GM19468 (cell line): ENCODE data around the gene DCHS2.

Experiments
- ATAC-seq: cut with Tn5 transposase; IDR thresholded peaks from one replicate; pipeline ENCODE4 v1.9.1; 2021; ENCODE audit warnings: mild to moderate bottlenecking, moderate library complexity, moderate number of reproducible peaks; ENCODE audit not compliant: unreplicated experiment; ENCODE audit errors: extremely low read depth

The DCHS2 gene

DNA sequence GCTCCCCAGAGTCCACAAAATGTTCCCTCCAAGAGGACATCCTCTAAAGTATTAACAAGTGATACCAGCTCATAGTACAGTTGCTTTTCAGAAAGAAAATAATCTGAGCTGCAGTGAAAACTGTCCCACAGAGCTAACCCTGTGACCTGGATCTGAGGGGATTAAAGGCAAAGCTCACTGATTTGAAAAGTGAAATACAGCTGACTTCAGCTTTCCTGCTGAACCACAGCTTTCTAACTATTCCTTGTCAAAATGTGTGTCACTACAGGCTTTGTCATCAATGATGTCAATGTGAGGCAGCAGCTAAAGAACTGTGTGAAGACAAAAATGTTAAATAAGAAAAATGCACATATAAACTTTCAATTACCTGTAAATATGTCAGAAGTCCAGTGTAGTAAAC, 36.9 kb downstream of the DCHS2 start:
- no peak for ATAC-seq

DNA sequence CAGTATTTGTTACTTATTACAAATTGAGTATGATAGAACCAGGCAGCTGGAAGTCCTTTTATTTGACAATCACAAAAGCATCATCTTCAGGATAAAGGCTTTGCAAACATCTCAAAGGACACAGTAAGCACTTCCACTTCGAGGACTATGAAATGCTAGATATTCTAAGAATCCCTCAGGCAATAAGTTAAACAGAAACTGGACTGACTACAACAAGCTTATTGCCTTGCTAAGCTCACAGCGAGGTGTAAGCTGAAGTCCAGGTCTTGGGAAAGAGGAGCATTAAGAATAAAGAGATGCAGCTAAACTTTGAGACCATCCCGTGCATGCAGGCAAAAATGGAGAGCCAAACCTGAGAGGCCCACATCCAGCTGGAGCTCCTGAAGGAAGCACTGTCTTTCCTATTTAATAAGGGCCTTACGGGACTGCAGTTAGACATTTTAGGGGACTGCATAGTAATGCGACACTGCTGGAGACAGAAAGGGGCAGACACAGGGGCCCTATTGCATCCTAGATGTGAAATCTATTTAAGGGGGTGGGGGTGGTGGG, 38.7 kb downstream of the DCHS2 start:
- ATAC-seq: no peak

DNA sequence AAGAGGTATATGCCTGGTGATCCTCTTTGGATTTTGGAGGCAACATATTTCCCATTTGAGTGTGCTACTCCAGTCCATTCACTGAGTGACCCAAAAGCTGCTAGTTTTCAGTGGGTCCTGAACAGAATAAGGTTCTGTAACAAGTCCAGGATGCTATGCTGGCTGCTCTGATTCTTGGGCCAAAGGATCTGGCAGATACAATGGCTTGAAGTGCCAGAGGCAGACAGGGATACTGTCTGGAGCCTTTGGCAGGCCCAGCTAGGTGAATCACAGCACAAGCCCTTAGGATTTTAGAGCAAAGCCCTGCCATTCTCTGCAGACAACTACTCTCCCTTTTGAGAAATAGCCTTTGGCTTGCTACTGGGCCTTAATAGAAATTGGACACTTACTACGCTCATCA, 40.6 kb downstream of the DCHS2 start:
- ATAC-seq: no peak

DNA sequence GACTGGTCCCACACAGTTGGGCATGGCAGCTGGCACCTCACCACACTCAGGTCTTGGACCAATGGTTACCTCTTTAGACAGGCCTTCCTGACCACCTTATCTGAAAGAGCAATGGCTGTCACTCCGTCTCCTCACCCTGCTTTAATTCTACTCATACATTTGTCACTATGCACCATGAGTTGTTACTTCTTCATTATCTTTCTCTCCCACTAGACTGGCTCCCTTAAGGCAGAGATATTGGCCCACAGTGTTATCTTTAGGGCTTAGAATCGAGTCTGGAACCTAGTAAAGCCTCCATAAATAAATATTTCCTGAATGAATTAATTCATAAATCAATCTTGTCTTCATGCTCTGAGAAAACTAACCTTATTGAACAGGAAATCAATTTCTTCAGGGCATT, 46.6 kb downstream of the DCHS2 start:
- no peak for ATAC-seq

DNA sequence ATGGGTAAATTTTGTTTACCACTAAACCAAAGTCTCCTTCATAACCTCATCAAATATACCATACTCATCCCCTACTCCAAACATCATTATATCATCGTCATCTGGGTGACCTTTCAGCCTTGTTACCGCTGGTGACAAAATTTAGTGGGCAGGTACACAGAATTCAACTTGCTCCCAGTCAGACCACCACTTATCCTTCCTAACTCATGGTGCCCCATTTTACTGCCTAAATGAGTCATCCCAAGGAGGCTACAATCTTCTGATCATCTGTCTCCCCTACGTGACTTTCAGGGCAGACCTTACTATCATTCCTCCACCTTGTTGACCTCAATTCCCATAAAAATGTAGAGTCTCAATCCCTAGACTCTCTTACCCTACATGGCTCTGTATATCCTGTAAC, 49.6 kb downstream of the DCHS2 start:
- no peak for ATAC-seq

DNA sequence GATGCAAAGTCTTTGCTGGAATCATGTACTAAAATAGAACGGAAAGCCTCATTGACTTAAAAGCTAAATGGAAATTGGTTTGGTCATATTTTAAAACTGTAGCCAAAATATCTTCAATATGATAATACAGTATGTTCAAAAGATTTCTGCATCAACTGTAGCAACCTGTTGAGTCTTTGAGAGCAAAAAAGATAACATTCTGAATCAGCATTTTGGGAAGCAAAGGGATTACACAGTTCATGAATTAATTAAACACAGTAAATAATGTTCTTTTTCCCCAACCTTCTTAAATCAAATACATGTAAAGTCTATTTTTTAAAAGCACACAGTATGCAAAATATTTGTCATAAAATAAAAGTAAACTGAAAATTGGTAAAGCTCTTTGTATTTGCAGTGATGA, 50.5 kb downstream of the DCHS2 start:
- ATAC-seq: no peak

DNA sequence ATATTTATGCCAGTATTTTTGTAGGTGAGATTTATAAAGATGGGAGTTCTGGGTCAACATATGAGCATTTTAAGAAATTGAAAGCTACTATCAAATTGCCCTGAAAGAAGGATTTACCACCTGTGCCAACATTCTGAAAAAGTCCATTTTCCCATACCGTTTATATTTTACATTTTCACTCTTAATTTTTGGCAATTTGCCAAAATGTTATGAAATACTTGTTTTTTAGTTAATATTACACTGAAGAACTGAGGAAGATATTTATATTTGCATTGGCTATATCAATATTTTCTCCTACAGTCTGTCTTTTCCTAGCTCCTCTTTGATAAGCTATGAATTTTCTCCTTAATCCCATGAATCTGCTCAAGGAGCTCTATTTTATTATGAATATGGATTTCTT, 52.4 kb downstream of the DCHS2 start:
- no peak for ATAC-seq

DNA sequence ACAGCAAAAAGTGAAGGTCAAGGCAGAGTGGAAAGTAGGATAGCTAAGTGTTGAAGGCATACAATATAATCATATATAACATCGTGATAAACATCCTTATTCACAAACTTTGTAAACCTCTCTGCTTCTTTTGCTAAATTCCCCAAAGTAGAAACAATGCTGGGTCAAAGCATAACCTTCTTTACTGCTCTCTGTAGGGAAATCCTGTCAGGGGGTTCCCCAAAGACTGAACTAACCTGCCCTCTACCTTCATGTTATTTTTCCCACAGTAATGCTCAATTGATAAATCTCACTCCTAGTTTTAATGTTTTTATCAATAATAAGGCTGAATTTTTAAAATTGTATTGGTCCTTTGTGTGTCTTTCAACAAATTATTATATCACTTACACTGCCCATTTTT, 55.7 kb downstream of the DCHS2 start:
- peak; percentile 35 for ATAC-seq

DNA sequence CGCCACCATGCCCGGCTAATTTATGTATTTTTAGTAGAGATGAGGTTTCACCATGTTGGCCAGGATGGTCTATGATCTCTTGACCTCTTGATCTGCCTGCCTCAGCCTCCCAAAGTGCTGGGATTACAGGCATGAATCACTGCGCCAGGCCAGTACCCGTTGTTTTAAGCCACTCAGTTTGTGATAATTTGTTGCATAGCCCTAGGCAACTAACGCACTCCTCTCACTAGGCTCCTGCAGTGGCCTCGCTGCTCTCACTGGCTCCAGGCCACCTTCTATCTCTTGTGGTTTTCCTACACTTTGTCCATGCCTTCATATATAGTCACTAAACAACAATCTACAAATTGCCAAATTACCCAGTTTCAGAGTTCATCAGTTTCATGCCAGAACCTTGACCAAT, 58.1 kb downstream of the DCHS2 start:
- no peak for ATAC-seq

DNA sequence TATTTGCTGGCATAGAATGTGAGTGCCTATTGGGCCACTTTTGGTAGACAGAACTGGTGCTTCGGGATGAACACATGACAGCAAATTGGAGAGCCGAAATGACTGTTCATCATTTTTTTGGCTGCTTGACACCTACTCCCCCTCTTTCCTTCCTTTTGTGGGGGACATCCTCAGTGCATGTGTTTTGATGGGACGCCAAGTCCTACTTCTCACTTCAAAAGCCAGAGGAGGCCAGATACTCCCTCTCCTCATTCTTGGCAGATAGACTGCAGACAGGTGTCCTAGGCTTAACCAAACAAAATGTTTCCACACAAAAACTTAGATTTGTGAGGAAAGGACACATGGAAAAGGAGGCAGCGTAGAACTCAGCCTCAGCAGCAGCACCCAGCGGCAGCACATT, 62.4 kb downstream of the DCHS2 start:
- no peak for ATAC-seq

DNA sequence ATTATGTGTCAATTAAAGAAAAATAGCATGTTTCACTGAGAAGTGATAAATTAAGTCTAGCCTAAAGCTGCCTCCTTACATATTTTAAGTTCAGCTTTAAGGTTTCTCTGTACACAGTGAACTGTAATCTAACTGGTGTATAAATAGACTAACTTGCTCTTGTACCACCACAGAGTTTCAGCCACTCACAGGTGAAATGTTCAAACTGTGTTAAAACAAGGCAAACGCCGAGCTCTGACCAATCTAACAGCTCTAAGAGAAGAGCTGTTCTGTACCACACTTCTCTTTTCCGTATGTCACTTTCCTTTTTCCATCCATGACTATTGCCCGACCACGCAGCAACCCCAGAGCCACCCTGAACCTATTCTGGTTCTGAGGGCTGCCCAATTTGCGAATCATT, 64.5 kb downstream of the DCHS2 start:
- ATAC-seq: no peak

DNA sequence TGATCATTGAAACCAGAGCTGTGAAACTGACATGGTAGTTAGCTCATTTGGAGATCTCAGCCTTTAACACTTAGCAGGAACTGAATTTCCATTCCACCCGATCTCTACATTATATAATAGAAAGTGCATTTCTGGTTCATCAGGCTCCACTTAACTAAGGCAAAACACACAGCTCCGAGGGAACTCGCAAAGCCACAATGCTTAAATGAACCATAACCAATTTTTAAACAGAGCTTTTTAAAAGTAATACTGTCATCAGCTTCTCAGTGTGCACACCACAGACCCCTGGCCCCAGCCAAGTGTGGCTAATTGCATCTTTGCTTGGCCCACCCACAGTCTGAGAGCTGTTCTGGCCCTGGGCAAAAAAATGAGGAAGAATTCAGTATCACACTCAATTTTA, 66.1 kb downstream of the DCHS2 start:
- ATAC-seq: no peak

DNA sequence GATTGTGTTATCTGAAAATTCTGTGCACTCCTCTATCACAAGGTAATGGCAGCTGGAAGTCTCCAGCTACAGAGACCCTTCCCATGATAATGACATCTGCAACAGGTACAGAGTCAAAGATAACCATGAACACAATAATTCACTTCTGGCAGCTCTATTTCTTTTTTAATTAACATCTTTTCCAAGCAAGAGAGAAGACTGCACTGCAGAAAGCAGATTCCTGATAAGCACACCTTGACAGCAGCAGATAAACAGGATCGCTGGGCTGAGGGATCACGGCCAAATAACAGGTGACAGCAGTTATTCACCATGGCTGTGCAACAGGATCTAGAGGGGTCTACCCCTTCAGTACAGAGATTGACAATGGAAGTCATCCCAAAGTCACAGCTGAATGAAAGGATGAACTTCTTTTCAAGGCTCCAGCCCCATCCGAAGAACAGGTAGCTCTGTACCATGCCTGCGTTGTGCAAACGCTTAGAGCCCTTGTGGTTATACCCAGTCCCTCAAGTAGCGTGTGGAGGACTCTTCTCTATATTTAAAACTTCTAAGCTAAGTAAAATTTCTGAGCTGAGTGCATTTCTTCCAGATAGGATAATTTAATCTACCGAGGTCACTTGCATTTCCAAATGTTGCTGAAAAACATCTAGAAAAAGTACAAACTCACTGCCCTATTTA, 66.7 kb downstream of the DCHS2 start:
- no peak for ATAC-seq

DNA sequence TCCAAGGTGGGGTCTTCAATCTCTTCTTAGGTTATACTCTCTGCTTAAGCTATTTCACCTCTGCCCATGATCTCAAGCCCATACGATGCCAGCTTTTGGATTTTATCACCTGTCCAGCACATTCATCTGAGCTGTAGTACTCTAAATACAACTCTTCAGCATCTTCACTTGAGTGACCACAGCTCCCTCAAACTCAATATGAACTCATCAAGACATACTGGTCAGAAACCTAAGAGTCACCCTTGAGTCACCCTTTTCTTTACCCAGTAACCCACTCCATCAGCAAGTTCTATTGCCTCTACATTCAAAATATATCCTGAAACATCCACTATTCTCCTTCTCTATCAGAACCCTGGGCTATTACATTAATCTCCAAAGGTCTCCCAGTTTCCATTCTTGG, 69.4 kb downstream of the DCHS2 start:
- peak; percentile 21 for ATAC-seq

DNA sequence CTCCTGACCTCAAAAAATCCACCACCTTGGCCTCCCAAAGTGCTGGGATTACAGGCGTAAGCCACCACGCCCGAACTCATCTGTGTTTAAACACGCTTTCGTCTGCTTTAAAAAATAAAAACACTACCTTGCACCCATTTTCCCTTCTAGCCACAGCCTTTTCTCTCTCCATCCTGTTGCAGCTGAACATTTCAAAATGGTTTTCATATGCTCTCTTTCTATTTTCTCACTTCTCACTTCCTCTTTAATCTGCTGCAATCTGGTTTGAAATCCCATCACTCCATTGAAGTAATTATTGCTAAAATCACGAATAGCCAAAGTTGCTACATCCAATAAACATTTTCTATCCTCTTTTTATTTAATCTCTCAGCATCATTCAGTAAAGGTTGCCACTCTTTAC, 70.0 kb downstream of the DCHS2 start:
- peak; percentile 40 for ATAC-seq

DNA sequence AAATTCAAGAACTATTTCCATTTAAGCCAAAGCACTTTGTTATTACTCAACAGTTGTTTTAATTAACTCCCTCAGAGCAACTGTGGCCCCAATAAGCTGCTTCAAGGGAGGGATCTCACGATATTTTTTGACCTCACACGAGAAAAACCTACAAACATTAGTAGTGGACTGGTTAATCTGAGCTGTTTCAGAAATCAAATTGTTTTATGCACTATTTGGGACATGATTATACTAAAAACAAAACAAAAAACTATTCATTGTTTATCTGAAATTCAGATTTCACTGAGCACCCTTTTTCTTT, 74.3 kb downstream of the DCHS2 start:
- ATAC-seq: no peak

DNA sequence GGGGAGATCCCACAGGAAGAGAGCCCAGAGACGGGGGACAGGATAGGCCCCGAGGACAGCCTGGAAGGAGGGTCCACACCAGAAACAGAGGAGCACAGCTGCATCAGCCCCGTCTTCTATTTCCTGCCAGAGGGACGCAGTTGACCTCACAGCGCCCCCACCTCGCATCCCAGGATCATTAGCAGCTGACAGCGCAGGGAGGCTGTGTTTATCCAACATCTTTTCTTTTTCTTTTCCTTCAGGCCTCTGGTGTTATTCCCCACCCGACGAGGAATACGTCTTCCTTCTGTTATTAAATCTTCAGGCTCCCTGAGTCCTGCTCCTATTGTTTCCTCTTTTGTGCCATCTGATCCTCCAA, 75.4 kb downstream of the DCHS2 start:
- ATAC-seq: no peak

DNA sequence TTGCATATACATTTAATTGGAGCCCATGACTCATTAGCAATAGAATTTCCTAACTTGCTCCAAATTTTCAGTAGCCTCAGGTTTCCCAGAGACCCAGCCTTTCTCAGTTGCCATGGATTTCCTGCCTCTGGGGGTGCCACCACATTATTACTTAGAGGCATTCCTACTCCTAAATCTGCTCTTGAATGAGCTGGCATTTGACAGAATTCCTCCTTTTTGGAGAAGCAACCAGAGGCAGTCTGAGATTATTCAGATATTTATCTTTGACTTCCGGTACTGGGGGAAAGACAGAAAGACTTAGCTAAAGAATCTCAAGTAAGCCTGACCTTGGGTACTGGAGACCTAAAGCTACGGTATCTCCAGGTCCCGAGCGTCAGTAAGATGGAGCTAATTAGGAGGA, 76.3 kb downstream of the DCHS2 start:
- ATAC-seq: no peak

DNA sequence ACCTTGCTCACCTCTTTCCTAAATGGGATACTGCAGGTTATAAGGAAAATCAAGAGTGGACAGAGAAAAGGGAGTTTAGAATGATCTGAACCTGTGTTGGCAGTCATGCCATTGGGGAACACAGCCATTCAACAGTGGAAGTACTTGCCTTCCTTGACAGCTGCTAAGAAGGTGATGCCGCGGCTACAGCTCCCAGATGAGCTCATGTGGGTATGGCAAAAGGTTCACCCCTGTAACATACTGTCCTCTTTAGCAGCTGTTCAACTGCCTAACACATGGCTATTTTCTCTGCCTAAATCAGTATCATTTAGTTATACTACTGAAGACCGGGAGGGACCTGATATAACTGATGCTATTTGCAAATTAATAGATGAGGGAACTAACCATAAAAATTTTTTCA, 76.8 kb downstream of the DCHS2 start:
- ATAC-seq: no peak

DNA sequence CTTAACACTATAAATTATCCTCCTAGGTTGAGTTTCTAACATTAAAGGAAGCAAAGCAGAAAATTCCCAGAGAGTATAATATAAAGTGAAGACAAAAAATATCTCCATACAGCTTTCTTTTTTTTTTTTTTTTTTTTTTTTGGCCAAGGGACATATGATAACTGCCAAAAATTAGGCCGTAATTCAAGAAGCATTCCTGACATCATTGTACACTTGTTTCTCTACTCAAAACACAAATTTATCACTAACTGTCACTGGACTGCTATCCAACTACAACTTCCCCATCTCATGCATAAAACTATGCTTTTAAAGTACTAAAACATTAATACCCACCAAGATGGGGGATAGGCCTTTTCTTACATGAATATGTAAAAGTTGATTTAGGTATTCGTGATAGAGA, 77.2 kb downstream of the DCHS2 start:
- no peak for ATAC-seq

DNA sequence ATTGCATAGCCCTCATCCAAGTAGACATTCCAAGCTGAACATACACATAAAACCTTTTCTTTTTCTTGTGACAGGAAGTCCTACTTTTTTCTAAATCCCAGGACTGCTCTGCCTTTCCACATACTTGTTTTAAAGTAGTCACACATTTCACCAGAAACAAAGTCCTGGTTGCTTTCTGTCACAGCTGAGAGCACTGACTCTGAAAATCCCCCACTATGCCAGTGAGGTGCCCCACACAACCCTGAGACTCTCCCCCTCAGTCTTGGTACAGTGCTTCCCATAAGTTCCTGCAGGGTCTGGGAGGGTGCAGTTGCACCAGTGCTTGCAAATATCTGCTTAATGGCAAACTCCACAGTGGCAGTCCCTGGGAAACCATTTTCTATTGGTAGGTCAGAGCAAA, 84.2 kb downstream of the DCHS2 start:
- no peak for ATAC-seq

DNA sequence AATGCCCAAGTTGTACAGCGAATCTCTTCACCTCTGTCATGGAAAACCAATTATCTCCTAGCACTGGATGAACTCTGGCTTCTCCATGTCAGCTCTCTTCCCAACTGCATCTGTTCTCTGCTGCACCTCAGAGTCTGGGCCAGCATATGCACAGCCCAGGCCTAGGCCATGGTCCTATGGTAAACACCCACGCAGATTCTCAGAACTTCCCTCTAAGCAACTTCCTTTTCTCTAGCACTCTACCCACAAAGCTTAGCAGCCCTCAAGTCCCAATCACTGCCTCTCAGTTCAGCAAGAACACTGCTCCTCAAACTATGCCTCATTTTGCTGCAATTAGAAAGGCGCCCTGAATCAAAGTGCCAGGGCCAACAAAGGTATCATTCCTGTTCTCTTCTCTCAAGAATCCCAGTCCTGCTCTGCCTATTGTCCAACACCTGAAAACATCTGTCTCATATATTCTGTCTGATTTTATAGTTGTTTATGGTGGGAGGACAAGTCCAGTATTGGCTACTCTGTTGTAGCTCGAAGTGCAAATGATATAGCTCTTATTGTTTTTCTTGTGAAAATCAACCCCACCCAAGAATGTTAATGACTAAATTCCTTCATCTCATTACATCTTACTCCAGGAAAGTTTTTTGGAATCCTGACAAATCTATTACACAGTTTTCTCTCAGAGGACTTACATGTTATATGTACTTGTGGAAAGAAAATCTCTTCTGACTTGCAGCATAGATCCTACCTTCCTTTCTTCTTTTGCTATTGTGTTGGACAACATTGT, 85.4 kb downstream of the DCHS2 start:
- peak; percentile 62 for ATAC-seq
